GM12878 (cell line): ENCODE results near the gene RNF175. TPM values are rescaled to one million over a fixed set of nuclear protein-coding genes. Genes with fewer than 3 reads are reported as not detected.
"Not testable (repeated sequence)": the region's sequence is repeated elsewhere in the genome, so short reads cannot be mapped to it uniquely, and the experiment has no call there.

Experiments
- ATAC-seq: fragments of 200-7000 bp; cut with Tn5 transposase; 3 replicates; pipeline ENCODE4 v1.9.1; 2020; ENCODE audit warnings: mild to moderate bottlenecking, moderate library complexity
- BruUV-seq: library from RNA; stranded (reverse); fragments of 400-500 nt; replicated peaks from 2 replicates; lab custom pipeline; 2021; lab: Mats Ljungman, UMichigan
- CTCF ChIA-PET: fragments of 300-600 bp; sonication (Branson Sonifier 250); formaldehyde crosslinking; extraction: SDS; loops from one replicate; lab custom pipeline; 2021; ENCODE audit warnings: inconsistent platforms; lab: Yijun Ruan, JAX
- POLR2A ChIA-PET: fragments of 350-600 bp; formaldehyde crosslinking; extraction: SDS; loops from one replicate; lab custom pipeline; 2021; ENCODE audit warnings: inconsistent platforms; lab: Charles Lee
- RAD21 ChIA-PET: fragments of 300-600 bp; sonication (Branson Sonifier 250); formaldehyde crosslinking; loops from one replicate; lab custom pipeline; 2023; ENCODE audit warnings: antibody characterized with exemption; ENCODE audit not compliant: unreplicated experiment; lab: Charles Lee
- SMC1A ChIA-PET: fragments of 300-600 bp; sonication (Branson Sonifier 250); formaldehyde crosslinking; loops from one replicate; lab custom pipeline; 2023; ENCODE audit not compliant: unreplicated experiment, uncharacterized antibody; lab: Charles Lee
- DNase-seq: peaks from one replicate; pipeline ENCODE4 v3.0.0-alpha.2; 2011; ENCODE audit warnings: low read depth, low spot score
- FAIRE-seq: peaks from 3 replicates; lab custom pipeline; 2011; peaks lifted over from hg19 to GRCh38; lab: Jason Lieb, UNC
- H2AFZ ChIP-seq: 2 replicates; pipeline ENCODE4 v1.6.0; 2011; ENCODE audit warnings: low read depth, low read length, control low read depth; ENCODE audit not compliant: control insufficient read depth
- H3K27ac ChIP-seq: 2 replicates; pipeline ENCODE4 v1.5.1; 2011; ENCODE audit warnings: control low read depth; ENCODE audit not compliant: control insufficient read depth, insufficient read depth
- H3K27me3 ChIP-seq, 2 experiments: replicated peaks in 1 of 2; 2 replicates each; pipeline versions ENCODE4 v1.6.0 to v1.6.1; 2011; ENCODE audit warnings: low read length in 1 of 2; ENCODE audit not compliant: control insufficient read depth in 2 of 2, insufficient read depth in 2 of 2
- H3K36me3 ChIP-seq, 2 experiments: 2 replicates each; pipeline ENCODE4 v1.5.1; 2011; ENCODE audit warnings: low read length in 1 of 2; ENCODE audit not compliant: control insufficient read depth in 2 of 2, insufficient read depth in 2 of 2
- H3K4me1 ChIP-seq: 2 replicates; pipeline ENCODE4 v1.6.1; 2011; ENCODE audit warnings: mild to moderate bottlenecking, low read length, moderate library complexity, mixed read lengths; ENCODE audit not compliant: control insufficient read depth, insufficient read depth
- H3K4me2 ChIP-seq: 2 replicates; pipeline ENCODE4 v1.6.0; 2011; ENCODE audit warnings: control low read depth; ENCODE audit not compliant: control insufficient read depth, insufficient read depth
- H3K4me3 ChIP-seq: fragments of 200-600 bp; sonication (generic); 2 replicates; pipeline ENCODE4 v1.5.1; 2016
- H3K79me2 ChIP-seq: 2 replicates; pipeline ENCODE4 v1.6.0; 2011; ENCODE audit warnings: low read length; ENCODE audit not compliant: control insufficient read depth, insufficient read depth
- H3K9ac ChIP-seq: 2 replicates; pipeline ENCODE4 v1.8.0; 2011; ENCODE audit warnings: low read length, control low read depth, mixed read lengths; ENCODE audit not compliant: control insufficient read depth, insufficient read depth
- H3K9me3 ChIP-seq: replicated peaks from 3 replicates; pipeline ENCODE4 v1.5.1; 2011; ENCODE audit warnings: mild to moderate bottlenecking, low read length; ENCODE audit not compliant: control insufficient read depth, insufficient read depth
- H4K20me1 ChIP-seq: 2 replicates; pipeline ENCODE4 v1.6.0; 2011; ENCODE audit not compliant: control insufficient read depth, insufficient read depth
- CBFB ChIP-seq: IDR thresholded peaks from 2 replicates; pipeline ENCODE4 v1.6.1; 2016; ENCODE audit warnings: antibody characterized with exemption, low read depth
- IRF3 ChIP-seq: fragments of 450-650 bp; IDR thresholded peaks from 2 replicates; pipeline ENCODE4 v1.6.1; 2014; ENCODE audit warnings: mild to moderate bottlenecking
- IRF4 ChIP-seq: IDR thresholded peaks from 2 replicates; pipeline ENCODE4 v1.6.1; 2011; ENCODE audit warnings: low read depth, low read length
- RELA ChIP-seq: fragments of 450-650 bp; IDR thresholded peaks from 2 replicates; pipeline ENCODE4 v1.8.0; 2014; ENCODE audit warnings: borderline replicate concordance; ENCODE audit not compliant: partially characterized antibody
- WGBS: methylation state at CpG from one replicate; pipeline ENCODE4 v1.1.6; 2016; ENCODE audit warnings: low lambda C conversion rate; ENCODE audit not compliant: insufficient replicate concordance, insufficient coverage; ENCODE audit errors: missing lambda C conversion rate; 5-methylcytosine and 5-hydroxymethylcytosine counted together
- in situ Hi-C: fragments of 300-500 bp; cut with MboI; formaldehyde crosslinking; loops from 9 replicates; pipeline ENCODE4 v1.14.3; 2018; ENCODE audit warnings: mixed read lengths
- intact Hi-C: fragments of 100-400 bp; cut with micrococcal nuclease; formaldehyde crosslinking; loops from one replicate; pipeline ENCODE4 v1.14.2; 2022; ENCODE audit not compliant: unreplicated experiment
- polyA plus RNA-seq, 11 experiments: library from polyadenylated mRNA; depleted of rRNA in 4 of 11; unstranded in 6 of 11; stranded (reverse) in 5 of 11; fragments of >200 nt; fragmentation: Nextera tagmentation in 4 of 11; fragmentation: Illumina TruSeq in 1 of 11; extraction: Ambion mirVana in 4 of 11; extraction: Trizol in 1 of 11; gene quantifications; 1 replicate in 1 of 11; 2 replicates in 10 of 11; pipeline versions ENCODE4 v1.2.1 to v1.2.3, GENCODE V29; 2011 to 2016; ENCODE audit warnings: inconsistent platforms in 2 of 11, missing spikeins in 2 of 11, low read depth in 1 of 11
- total RNA-seq, 4 experiments: library from RNA; depleted of rRNA in 3 of 4; stranded (reverse); fragments of >200 nt in 3 of 4; fragmentation: Illumina TruSeq in 1 of 4; extraction: Trizol in 1 of 4; gene quantifications; 2 replicates each; pipeline versions ENCODE4 v1.2.1 to v1.2.3, GENCODE V29; 2013 to 2021

RNF175 gene
- total and polyA plus RNA-seq, 10 of the 15 experiments (the other 5 are each of a cell fraction or from before 2014, with no cell fraction given), result not detected

DNA sequence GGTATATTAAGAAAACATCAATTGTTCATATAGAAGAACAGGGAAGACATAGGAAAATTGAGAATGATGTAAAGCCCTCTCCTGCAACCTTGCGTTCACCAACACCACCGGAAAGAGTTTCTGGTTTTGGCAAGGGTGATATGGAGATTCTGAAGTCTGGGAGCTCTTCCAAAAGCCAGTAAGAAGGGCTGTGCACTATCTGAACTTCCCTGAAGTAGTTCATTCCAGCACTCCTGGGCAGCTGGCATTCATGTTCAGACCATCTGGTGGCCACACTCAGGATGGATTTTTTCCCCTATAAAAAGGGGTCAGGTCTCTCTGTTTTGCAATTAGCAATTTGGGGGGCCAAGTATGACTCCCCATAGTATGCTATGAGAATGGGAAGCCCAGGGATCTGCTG is 91.2 kb downstream of the RNF175 start:
- Histone ChIP-seq H3K9me3 (no peaks in the 10 kb centered on the region; the same call in 2 of the 3 replicates), H4K20me1 (no peaks in the 10 kb centered on the region), H3K27me3 (no peaks in the 10 kb centered on the region), H3K4me1 (no peaks in the 10 kb centered on the region), H3K79me2 (no peaks in the 10 kb centered on the region), H2AFZ (no peak overlapping the region), H3K4me2 (no peak overlapping the region), H3K36me3 (no peaks in the 10 kb centered on the region), H3K9ac (no peak overlapping the region), H3K27ac (no peak overlapping the region), H3K4me3 (no peak overlapping the region)
- ChIA-PET POLR2A (no interaction called here), RAD21 (no interaction called here), SMC1A (no interaction called here), CTCF (no interaction called here)
- ATAC-seq (no peak), FAIRE-seq (no peak), DNase-seq (no peak)
- WGBS, result 74% methylated on average over 2 of the region's 2 CpGs
- TF ChIP-seq IRF3 (no peak), IRF4 (no peak), CBFB (no peak), RELA (no peak)
- in situ Hi-C loops, result no loop called here
- intact Hi-C loops, result no loop called here
- no TSS peak for BruUV-seq

GRCh38 chr4:153666505-153666904 is 93.3 kb downstream of the RNF175 start:
- H3K4me1 ChIP-seq, DNase-seq, H3K27ac ChIP-seq, in situ Hi-C loops, H3K36me3 ChIP-seq, FAIRE-seq, intact Hi-C loops, BruUV-seq, POLR2A ChIA-PET, H3K79me2 ChIP-seq, H3K27me3 ChIP-seq, SMC1A ChIA-PET, CTCF ChIA-PET, H3K4me2 ChIP-seq, H2AFZ ChIP-seq, H3K4me3 ChIP-seq, ATAC-seq, RAD21 ChIA-PET, H3K9ac ChIP-seq, H4K20me1 ChIP-seq, H3K9me3 ChIP-seq: not testable (repeated sequence)
- WGBS, result 0% methylated on average over 1 of the region's 1 CpG
